Adipocyte (in vitro differentiated cells): ENCODE data around the gene DDR1.

Source experiments
- DNase-seq: peaks from one replicate; pipeline ENCODE4 v3.0.0-alpha.2; 2015; ENCODE audit warnings: low read depth
- H3K27me3 ChIP-seq: replicated peaks from 2 replicates; pipeline ENCODE4 v1.7.0; 2013; ENCODE audit warnings: mild to moderate bottlenecking, low read length, moderate library complexity; ENCODE audit not compliant: control insufficient read depth, insufficient read depth
- H3K36me3 ChIP-seq: 2 replicates; pipeline ENCODE4 v1.7.0; 2013; ENCODE audit warnings: low read length, mild to moderate bottlenecking, moderate library complexity; ENCODE audit not compliant: control insufficient read depth, insufficient read depth, severe bottlenecking
- H3K4me1 ChIP-seq: 2 replicates; pipeline ENCODE4 v1.7.0; 2013; ENCODE audit warnings: mild to moderate bottlenecking, low read length, moderate library complexity; ENCODE audit not compliant: control insufficient read depth, insufficient read depth
- H3K4me3 ChIP-seq: 2 replicates; pipeline ENCODE4 v1.7.0; 2013; ENCODE audit warnings: mild to moderate bottlenecking, low read length, moderate library complexity
- H3K9ac ChIP-seq: 2 replicates; pipeline ENCODE4 v1.7.0; 2013; ENCODE audit warnings: mild to moderate bottlenecking, low read length, moderate library complexity
- H3K9me3 ChIP-seq: 2 replicates; pipeline ENCODE4 v1.7.0; 2013; ENCODE audit warnings: mild to moderate bottlenecking, low read length, moderate library complexity; ENCODE audit not compliant: control insufficient read depth

DDR1 gene

DNA sequence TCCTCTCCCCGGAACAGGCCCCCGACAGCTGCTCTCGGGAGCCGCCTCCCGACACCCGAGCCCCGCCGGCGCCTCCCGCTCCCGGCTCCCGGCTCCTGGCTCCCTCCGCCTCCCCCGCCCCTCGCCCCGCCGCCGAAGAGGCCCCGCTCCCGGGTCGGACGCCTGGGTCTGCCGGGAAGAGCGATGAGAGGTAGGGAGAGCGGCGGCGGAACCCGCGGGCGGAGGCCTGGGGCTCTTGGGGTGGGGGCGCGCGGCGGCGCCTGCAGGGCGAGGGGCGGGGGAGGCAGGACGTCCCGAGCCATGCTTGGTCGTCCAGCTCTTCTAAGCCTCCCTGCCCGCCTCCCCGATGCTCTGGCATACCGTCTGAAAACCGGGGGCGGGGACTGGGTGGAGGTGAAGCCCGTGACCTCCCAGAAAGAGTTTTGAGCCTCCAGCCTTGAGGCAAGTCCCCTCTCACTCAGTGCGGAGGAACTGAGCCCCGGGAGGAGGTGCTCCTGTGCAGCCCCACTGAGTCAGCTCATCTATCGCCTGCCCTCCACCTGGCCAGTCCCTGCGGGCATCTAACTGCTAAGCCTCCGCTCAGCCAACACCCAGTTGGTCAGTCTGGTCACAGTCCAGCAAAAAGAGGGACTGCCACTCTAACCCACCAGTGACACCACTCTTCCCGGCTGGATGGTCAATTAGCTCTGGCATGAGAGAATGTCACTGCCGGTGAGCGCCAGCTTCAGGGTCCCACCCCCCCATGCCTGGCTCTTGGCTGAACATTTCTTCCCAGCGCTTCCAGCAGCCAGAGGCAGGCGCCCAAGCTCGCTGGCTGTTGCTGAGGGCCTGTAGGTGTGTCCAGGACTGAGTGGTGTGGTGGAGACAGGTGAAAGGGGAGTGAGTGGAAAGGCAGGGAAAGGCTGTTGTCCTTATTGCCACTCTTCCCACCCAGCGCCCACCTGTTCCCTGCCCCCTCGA lies 482 bp downstream of the DDR1 start:
- Histone ChIP-seq H3K4me1 (peaks cover 50% of the 10 kb centered on the region), H3K9me3 (no peaks in the 10 kb centered on the region), H3K4me3 (peak overlapping the region; percentile 86), H3K27me3 (no peaks in the 10 kb centered on the region), H3K36me3 (peaks cover 1% of the 10 kb centered on the region), H3K9ac (peak overlapping the region; percentile 84)
- DNase-seq = peak; percentile 90

DNA sequence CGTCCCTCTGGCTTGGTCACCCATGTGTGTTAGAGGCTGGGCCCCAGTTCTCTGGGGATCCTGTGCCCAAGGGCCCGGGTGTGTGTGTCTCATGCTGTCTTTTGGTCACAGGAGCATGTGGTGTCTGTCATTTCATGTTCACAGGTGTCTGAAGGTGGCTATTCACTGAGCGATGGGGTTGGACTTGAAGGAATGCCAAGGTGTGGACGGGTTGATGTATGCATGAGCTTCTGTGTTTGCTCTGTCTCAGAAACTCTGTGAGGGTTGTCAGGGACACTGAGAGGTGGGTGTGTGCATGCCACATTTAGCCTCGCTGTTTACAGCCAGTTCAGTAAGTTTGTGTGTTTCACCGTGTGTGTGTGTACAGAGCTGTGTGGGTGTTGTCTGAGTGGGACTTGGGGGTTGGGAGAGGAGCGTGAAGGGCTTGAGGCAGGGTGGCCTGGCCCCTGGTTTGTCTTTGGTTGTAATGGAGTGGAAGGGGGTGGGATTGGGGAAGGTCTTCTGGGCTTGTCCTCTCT lies 1.2 kb downstream of the DDR1 start:
- Histone ChIP-seq H3K4me3 (peak overlapping the region; percentile 86), H3K9ac (peak overlapping the region; percentile 84), H3K9me3 (no peaks in the 10 kb centered on the region), H3K36me3 (peaks cover 8% of the 10 kb centered on the region), H3K27me3 (no peaks in the 10 kb centered on the region), H3K4me1 (peaks cover 50% of the 10 kb centered on the region)
- DNase-seq = peak; percentile 44

DNA sequence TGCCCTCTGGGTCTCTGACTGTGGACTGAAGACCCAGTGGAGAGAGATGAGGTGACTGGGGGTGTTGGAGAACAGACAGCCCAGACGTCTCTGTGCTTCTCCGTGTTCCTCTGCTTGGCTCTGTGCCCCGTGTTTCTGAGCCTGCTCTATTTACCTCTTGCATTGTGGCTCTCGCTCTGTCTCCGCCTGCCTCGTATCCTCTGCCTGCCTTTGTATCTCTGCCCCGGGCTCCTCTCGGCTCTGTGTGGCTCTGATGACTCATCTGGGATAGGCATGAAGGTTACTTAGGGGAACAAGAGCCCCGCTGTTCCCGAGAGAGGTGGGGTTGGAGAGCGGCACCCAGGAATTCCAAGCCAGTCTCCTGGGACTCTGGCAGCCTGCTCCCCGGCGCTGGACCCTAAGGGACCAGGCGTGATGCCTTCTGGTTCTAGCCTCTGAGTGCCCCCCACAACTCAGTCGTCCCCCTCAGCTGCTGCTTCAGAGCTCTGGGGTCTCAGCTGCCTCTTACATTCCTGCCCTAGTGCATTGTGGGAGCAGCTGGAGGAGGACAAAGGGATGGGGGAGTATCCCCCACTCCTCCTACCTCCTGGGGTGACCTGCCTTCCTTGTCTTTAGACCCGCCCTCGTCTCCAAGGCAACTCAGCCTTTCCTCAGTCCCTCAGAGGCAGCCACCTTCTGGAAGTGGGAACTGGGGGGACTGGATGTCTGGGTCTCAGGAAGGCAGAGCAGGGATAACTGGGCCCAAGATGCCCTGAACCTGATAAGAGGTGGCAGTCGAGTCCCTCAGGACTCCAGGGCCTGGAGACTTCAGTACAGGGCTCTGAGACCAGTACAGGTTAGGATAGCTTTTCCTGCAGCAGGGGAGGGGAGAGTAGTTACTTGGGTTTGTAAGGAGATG lies 1.9 kb downstream of the DDR1 start:
- Histone ChIP-seq H3K9me3 (no peaks in the 10 kb centered on the region), H3K36me3 (peaks cover 8% of the 10 kb centered on the region), H3K4me1 (peaks cover 50% of the 10 kb centered on the region)

DNA sequence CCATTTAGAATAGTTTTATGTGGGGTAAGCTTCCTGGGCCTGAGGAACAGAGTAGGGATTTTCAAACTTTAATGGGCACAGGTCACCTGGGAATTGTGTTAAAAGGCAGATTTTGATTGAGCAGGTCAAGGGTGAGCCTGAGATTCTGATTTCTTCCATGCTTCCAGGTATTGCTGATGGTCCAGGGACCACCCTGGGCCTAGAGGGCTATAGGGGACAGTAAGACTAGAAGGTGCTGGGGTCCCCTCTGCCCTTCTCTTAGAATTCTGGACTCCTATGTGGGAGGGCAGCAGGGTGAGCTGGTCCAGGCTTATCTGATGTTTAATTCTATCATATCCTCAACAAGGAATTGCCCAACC lies 2.6 kb downstream of the DDR1 start:
- no peak for DNase-seq
- no peaks in the 10 kb centered on the region for H3K9me3 ChIP-seq
- peaks cover 50% of the 10 kb centered on the region for H3K4me1 ChIP-seq
- H3K4me3 ChIP-seq = peak overlapping the region; percentile 86
- H3K27me3 ChIP-seq = no peaks in the 10 kb centered on the region
- H3K9ac ChIP-seq = peak overlapping the region; percentile 84
- H3K36me3 ChIP-seq = peaks cover 8% of the 10 kb centered on the region

More for the DNA sequence above, 1.9 kb downstream of the DDR1 start:
- H3K4me3 ChIP-seq = peak overlapping the region; percentile 86
- peak overlapping the region; percentile 84 for H3K9ac ChIP-seq
- peak; percentile 86 for DNase-seq
- no peaks in the 10 kb centered on the region for H3K27me3 ChIP-seq

DNA sequence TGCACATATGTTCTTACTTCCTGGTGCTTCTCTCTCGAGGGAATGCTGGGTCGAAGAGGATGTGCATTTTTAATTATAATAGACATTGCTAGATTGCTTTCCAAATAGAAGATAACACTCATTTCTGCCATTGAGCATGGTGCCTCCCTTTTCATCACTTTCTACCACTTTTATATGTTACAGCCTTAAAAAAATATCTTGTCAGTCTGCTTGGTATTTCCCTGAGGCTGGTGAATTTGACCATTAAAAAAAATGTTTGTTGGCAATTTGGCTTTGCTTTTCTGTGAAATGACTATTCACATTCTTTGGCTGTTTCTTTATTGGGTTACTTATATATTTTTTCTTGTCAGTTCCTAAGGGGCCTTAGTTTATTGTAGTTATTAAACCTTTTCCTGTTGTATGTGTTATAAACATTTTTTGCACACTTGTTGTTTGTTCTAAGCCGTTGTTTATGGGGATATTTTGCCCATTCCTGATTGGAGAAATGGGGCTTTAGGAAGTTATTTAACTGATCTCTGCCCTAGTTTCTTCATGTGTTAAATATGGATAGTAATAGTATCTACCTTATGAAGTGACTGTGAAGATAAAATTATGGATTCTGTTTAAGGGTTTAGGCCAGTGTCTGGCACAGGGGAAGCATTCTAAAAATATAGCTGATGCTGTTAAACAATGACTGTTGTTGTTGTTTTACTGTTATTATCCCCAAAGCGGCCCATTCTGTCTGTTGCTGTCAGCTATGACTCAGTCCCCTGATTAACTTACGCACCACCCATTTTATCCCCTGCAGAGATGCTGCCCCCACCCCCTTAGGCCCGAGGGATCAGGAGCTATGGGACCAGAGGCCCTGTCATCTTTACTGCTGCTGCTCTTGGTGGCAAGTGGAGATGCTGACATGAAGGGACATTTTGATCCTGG lies 3.8 kb downstream of the DDR1 start:
- Histone ChIP-seq H3K4me1 (peaks cover 45% of the 10 kb centered on the region), H3K4me3 (peak overlapping the region; percentile 31), H3K9ac (peak overlapping the region; percentile 59), H3K36me3 (peaks cover 13% of the 10 kb centered on the region), H3K27me3 (no peaks in the 10 kb centered on the region), H3K9me3 (no peaks in the 10 kb centered on the region)
- DNase-seq = peak; percentile 73

DNA sequence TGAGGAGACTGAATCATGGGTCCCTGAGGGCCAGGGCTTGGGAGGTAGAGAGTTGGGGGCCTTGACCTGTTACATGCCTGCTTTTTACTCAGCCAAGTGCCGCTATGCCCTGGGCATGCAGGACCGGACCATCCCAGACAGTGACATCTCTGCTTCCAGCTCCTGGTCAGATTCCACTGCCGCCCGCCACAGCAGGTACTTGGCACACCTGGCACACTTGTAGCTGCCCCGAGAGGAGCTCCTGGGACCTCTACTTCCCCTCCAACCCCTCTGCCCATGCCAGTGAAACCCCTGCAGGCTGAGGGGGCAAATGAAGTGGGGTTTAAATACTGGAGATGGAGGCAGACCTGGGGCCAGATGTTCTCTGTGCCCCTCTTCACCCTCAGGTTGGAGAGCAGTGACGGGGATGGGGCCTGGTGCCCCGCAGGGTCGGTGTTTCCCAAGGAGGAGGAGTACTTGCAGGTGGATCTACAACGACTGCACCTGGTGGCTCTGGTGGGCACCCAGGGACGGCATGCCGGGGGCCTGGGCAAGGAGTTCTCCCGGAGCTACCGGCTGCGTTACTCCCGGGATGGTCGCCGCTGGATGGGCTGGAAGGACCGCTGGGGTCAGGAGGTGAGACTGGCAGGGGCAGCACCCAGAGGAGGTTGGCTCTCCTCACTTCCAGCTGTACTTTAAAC lies 4.6 kb downstream of the DDR1 start:
- Histone ChIP-seq H3K27me3 (no peaks in the 10 kb centered on the region), H3K4me1 (peaks cover 38% of the 10 kb centered on the region), H3K36me3 (peaks cover 18% of the 10 kb centered on the region), H3K4me3 (no peak overlapping the region), H3K9ac (peak overlapping the region; percentile 59), H3K9me3 (no peaks in the 10 kb centered on the region)
- no peak for DNase-seq

DNA sequence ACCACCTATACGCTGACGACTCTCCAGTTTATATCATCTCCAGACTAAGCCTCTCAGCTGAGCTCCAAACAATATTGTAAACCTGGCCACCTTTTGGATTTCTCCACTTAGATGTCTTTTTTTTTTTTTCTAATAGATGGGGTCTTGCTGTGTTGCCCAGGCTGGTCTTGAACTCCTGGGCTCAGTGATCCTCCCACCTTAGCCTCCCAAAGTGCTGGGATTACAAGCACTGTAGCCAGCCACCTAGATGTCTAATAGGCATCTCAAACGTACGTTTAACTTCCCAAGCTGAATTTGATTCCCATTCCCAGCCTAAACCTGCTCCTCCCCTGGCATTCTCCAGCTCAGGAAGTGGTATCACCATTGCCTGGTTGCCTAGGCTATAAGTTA lies 5.2 kb downstream of the DDR1 start:
- Histone ChIP-seq H3K9ac (no peak overlapping the region), H3K4me3 (no peak overlapping the region), H3K36me3 (peaks cover 20% of the 10 kb centered on the region), H3K4me1 (peaks cover 38% of the 10 kb centered on the region), H3K27me3 (no peaks in the 10 kb centered on the region), H3K9me3 (no peaks in the 10 kb centered on the region)
- DNase-seq = no peak

DNA sequence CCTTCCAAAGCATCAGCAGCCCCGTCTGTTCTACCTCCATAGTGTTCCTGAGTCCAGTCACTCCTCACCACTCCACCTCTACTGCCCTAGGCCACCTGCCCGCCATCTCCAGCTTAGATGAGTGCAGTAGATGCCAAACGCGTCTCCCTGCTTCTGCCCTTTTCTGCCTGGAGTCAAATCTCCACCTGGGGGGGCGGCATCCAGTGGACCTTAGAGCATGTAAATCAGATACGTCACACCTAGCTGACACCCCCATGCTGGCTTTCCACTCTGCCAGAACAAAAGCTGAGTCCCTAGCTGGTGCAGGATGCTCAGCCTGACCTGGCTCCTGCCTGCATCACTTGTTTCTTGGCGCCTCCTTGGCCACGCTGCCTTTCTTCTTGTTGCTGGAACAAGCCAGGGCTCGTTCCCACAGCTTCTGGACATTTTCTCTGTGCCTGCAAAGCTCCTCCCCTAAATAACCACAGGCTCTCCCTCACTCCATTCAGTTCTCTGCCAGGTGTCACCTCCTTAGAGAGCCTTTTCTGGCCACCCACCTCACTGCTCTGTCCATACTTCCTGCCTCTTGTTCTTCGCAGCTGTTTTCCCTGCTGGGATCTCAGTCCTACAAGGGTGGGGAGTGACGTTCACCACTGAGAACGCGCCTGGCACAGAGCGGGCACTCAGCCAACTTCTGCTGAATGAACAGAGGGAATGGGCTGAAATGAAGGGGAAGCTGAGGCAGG lies 5.8 kb downstream of the DDR1 start:
- Histone ChIP-seq H3K9ac (no peak overlapping the region), H3K9me3 (no peaks in the 10 kb centered on the region), H3K4me3 (no peak overlapping the region), H3K27me3 (no peaks in the 10 kb centered on the region), H3K36me3 (peaks cover 26% of the 10 kb centered on the region), H3K4me1 (peaks cover 34% of the 10 kb centered on the region)
- DNase-seq = no peak

DNA sequence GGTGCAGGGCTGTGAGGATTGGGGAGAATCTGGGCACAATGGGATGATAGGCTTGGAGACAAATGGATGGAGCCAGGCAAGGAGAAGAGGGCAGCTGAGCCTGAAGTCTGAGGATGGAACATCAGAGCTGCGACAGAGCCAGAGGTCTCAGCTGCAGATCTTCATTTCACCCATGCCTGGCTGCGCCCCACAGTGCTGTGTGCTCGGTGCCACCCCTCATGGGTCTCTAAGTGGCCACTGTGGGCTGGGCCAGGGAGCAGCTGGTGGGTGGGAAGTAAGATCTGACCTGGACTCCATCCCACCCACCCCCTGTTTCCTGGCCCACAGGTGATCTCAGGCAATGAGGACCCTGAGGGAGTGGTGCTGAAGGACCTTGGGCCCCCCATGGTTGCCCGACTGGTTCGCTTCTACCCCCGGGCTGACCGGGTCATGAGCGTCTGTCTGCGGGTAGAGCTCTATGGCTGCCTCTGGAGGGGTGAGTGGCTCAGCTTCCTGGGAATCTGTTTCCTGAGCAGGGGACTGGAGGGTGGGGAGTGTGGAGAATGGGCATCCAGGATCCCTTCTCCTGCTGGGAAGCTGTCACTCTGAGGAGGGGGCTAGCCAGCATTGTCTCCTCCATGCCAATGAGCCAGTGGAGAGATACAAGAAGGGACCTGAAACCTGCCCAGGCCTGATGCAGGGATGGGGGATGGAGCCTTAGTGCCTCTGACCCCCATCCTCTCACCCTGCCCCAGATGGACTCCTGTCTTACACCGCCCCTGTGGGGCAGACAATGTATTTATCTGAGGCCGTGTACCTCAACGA lies 6.5 kb downstream of the DDR1 start:
- H3K27me3 ChIP-seq = no peaks in the 10 kb centered on the region
- H3K9me3 ChIP-seq = no peaks in the 10 kb centered on the region
- no peak overlapping the region for H3K9ac ChIP-seq
- peaks cover 31% of the 10 kb centered on the region for H3K36me3 ChIP-seq
- H3K4me3 ChIP-seq = no peak overlapping the region
- H3K4me1 ChIP-seq = peaks cover 27% of the 10 kb centered on the region
- DNase-seq = no peak
